ENCODE data around the gene HIVEP2. TPM values are rescaled to one million over a fixed set of nuclear protein-coding genes. Genes with fewer than 3 reads are reported as not detected.

Gene HIVEP2
- polyA plus RNA-seq, 2 of the 4 experiments (the other 2 are of a cell fraction): 2.2 to 2.6 TPM

DNA sequence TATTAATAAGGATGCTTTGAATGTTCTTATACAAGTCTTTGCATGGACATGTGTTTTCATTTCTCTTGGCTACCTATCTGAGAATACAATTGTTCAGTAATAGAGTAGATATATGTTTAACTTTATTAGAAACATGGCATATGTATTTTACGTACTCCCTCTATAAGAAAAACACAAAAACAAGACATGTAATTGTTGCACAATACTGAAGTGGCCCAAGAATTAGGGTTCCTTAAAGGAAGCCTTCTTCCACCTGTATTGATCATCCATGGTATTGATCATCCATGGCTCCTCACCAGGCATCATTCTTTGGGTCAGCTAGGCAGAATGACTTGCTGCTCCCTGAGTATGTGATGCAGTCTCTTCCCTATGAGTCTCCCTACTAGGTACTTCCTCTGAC is 20.2 kb upstream of the HIVEP2 start:
- ATAC-seq (no peak), DNase-seq (ENCODE audit: low read depth in 1 of 2, low spot score in 1 of 2) (no peak), FAIRE-seq (no peak)
- CTCF ChIA-PET: no interaction called here
- TF ChIP-seq, protein P1, sequence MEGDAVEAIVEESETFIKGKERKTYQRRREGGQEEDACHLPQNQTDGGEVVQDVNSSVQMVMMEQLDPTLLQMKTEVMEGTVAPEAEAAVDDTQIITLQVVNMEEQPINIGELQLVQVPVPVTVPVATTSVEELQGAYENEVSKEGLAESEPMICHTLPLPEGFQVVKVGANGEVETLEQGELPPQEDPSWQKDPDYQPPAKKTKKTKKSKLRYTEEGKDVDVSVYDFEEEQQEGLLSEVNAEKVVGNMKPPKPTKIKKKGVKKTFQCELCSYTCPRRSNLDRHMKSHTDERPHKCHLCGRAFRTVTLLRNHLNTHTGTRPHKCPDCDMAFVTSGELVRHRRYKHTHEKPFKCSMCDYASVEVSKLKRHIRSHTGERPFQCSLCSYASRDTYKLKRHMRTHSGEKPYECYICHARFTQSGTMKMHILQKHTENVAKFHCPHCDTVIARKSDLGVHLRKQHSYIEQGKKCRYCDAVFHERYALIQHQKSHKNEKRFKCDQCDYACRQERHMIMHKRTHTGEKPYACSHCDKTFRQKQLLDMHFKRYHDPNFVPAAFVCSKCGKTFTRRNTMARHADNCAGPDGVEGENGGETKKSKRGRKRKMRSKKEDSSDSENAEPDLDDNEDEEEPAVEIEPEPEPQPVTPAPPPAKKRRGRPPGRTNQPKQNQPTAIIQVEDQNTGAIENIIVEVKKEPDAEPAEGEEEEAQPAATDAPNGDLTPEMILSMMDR (IDR thresholded peaks at IDR 0.05): no peak
- no peak for TF ChIP-seq RCOR1 (IDR thresholded peaks at IDR 0.05; ENCODE audit: low read depth, low read length)
- TF ChIP-seq JUNB (IDR thresholded peaks at IDR 0.05): no peak
- POLR2A ChIA-PET: no interaction called here
- WGBS (ENCODE audit: missing lambda C conversion rate): 77% methylated on average over 1 of the region's 1 CpG
- Histone ChIP-seq H3K9me3 (no peaks in the 10 kb centered on the region), H3K27ac (no peak overlapping the region), H3K4me1 (no peaks in the 10 kb centered on the region), H3K4me3 (no peak overlapping the region), H3K4me2 (no peak overlapping the region)

DNA sequence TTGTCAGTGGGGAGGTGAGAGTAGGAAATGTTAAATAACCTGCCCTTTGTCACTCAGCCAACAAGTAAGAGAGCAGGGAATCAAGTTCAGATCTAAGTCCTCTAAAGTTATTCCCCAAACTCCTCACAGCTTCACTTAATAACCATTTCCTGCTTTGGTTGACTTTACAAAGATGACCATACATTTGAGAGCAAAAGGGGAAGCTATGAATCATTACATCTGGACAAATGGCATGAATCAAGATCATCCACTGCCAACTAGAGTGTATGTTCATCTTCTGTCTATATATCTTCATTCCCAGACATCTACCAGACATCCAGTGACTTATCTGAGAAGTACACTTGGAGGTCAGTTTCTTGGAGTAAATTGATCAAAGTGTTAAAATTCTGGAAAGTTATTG is 15.1 kb upstream of the HIVEP2 start:
- CTCF ChIA-PET: interaction anchor here (1.9 kb wide), 1 partner anchor 268 kb away, joined by 5 read pairs; no protein-coding TSS in a partner anchor
- no peaks in the 10 kb centered on the region for H3K4me1 ChIP-seq
- no peak overlapping the region for H3K4me2 ChIP-seq
- H3K4me3 ChIP-seq: no peak overlapping the region
- no peak overlapping the region for H3K27ac ChIP-seq
- ATAC-seq: no peak
- POLR2A ChIA-PET: no interaction called here
- no peak for FAIRE-seq
- TF ChIP-seq ZNF302 (CRISPR knock-in tag; IDR thresholded peaks at IDR 0.05) (no peak), RAD21 (conservative IDR thresholded peaks at IDR 0.05 in 1 of 2, IDR thresholded peaks at IDR 0.05 in 1 of 2) (no peak), ZC3H11A (IDR thresholded peaks at IDR 0.05) (no peak), NR3C1 (IDR thresholded peaks at IDR 0.05) (no peak), NPAS2 (CRISPR knock-in tag; IDR thresholded peaks at IDR 0.05; ENCODE audit: borderline replicate concordance) (no peak), EHMT2 (IDR thresholded peaks at IDR 0.05; ENCODE audit: low read depth) (no peak), POLR2A (IDR thresholded peaks at IDR 0.05; ENCODE audit: low read length) (no peak), RCOR1 (IDR thresholded peaks at IDR 0.05; ENCODE audit: low read depth, low read length) (no peak), BHLHE40 (IDR thresholded peaks at IDR 0.05; ENCODE audit: low read depth, low read length) (no peak), HDAC2 (IDR thresholded peaks at IDR 0.05) (no peak), NFE2L2 (conservative IDR thresholded peaks at IDR 0.05; ENCODE audit: low read length) (no peak)
- TF ChIP-seq, protein P2, sequence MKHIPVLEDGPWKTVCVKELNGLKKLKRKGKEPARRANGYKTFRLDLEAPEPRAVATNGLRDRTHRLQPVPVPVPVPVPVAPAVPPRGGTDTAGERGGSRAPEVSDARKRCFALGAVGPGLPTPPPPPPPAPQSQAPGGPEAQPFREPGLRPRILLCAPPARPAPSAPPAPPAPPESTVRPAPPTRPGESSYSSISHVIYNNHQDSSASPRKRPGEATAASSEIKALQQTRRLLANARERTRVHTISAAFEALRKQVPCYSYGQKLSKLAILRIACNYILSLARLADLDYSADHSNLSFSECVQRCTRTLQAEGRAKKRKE (CRISPR knock-in tag; IDR thresholded peaks at IDR 0.05; ENCODE audit: low read depth): no peak
- no peak for DNase-seq (ENCODE audit: low read depth in 1 of 2, low spot score in 1 of 2)
- no peaks in the 10 kb centered on the region for H3K9me3 ChIP-seq

DNA sequence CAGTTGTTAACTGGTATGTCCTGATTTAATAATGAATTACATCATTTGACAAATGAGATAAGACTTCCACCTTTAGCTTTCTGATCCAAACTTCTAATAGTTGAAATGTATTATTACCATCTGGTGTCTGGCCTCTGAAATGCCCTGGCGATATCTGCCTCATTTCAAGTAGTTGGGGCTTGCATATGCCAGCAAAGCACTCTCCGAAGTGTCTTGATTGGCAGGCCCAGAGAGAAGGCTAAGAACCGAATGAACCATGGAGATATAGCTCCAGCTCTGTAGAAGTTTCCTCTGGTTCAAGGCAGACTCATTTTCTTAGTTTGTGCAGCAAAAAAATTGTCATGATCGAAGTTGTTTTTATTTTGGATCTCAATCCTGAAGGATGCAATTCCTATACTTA is 13.4 kb upstream of the HIVEP2 start:
- no peak overlapping the region for H3K4me2 ChIP-seq
- no peaks in the 10 kb centered on the region for H3K4me1 ChIP-seq
- no peaks in the 10 kb centered on the region for H3K9me3 ChIP-seq
- no peak for DNase-seq (ENCODE audit: low read depth in 1 of 2, low spot score in 1 of 2)
- no peak overlapping the region for H3K4me3 ChIP-seq
- ATAC-seq: no peak
- 64% methylated on average over 4 of the region's 4 CpGs for WGBS (ENCODE audit: missing lambda C conversion rate)
- H3K27ac ChIP-seq: no peak overlapping the region
- POLR2A ChIA-PET: no interaction called here
- no peak for FAIRE-seq
- CTCF ChIA-PET: no interaction called here
- TF ChIP-seq BHLHE40 (IDR thresholded peaks at IDR 0.05; ENCODE audit: low read depth, low read length): no peak
- TF ChIP-seq FOXS1 (CRISPR knock-in tag; IDR thresholded peaks at IDR 0.05): no peak
- no peak for TF ChIP-seq HEYL (CRISPR knock-in tag; IDR thresholded peaks at IDR 0.05)
- TF ChIP-seq EP300 (IDR thresholded peaks at IDR 0.05): no peak
- TF ChIP-seq, protein P3, sequence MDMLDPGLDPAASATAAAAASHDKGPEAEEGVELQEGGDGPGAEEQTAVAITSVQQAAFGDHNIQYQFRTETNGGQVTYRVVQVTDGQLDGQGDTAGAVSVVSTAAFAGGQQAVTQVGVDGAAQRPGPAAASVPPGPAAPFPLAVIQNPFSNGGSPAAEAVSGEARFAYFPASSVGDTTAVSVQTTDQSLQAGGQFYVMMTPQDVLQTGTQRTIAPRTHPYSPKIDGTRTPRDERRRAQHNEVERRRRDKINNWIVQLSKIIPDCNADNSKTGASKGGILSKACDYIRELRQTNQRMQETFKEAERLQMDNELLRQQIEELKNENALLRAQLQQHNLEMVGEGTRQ (IDR thresholded peaks at IDR 0.05): no peak
- TF ChIP-seq, protein P4, sequence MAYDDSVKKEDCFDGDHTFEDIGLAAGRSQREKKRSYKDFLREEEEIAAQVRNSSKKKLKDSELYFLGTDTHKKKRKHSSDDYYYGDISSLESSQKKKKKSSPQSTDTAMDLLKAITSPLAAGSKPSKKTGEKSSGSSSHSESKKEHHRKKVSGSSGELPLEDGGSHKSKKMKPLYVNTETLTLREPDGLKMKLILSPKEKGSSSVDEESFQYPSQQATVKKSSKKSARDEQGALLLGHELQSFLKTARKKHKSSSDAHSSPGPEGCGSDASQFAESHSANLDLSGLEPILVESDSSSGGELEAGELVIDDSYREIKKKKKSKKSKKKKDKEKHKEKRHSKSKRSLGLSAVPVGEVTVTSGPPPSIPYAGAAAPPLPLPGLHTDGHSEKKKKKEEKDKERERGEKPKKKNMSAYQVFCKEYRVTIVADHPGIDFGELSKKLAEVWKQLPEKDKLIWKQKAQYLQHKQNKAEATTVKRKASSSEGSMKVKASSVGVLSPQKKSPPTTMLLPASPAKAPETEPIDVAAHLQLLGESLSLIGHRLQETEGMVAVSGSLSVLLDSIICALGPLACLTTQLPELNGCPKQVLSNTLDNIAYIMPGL (CRISPR knock-in tag; IDR thresholded peaks at IDR 0.05; ENCODE audit: borderline replicate concordance): no peak
- no peak for TF ChIP-seq HOXB5 (CRISPR knock-in tag; IDR thresholded peaks at IDR 0.05)
- TF ChIP-seq, protein P5, sequence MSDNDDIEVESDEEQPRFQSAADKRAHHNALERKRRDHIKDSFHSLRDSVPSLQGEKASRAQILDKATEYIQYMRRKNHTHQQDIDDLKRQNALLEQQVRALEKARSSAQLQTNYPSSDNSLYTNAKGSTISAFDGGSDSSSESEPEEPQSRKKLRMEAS (IDR thresholded peaks at IDR 0.05): no peak
- TF ChIP-seq ZSCAN20 (CRISPR knock-in tag; IDR thresholded peaks at IDR 0.05): no peak
- TF ChIP-seq SMC3 (IDR thresholded peaks at IDR 0.05): no peak
